ENCODE measurements around the gene ST6GALNAC3.

Gene ST6GALNAC3

DNA sequence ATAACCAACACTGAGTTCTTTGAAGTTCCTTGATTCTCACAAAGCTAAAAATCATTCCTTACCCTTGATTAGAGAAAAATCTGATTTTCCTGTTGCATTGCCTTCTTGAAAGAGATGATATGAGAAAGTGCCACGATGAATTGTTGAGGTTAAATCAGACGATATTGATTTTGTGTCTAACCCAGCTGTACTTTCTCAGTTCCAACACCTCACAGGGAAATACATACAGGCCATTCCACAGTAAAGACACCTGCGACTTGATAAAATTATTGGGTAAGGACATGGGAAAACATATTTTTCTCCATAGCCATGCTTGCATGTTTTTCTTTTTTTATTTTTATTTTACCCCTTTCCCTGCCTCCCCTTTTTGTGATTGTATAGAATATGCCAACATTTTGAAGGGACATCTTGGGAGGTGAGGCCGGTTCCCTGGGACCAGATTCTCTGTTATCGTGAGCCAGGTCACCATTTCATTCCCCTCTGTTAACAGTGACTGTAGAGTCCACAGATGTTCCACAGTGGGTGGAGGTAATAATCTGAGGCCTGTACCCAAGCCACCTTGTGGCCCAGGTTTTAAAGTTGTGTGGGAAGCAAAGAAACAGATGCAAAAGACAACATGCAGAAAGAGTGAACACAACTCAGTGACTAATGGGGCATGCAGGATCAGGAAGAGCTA lies 537.4 kb downstream of the ST6GALNAC3 start:
- TF ChIP-seq, protein P1, sequence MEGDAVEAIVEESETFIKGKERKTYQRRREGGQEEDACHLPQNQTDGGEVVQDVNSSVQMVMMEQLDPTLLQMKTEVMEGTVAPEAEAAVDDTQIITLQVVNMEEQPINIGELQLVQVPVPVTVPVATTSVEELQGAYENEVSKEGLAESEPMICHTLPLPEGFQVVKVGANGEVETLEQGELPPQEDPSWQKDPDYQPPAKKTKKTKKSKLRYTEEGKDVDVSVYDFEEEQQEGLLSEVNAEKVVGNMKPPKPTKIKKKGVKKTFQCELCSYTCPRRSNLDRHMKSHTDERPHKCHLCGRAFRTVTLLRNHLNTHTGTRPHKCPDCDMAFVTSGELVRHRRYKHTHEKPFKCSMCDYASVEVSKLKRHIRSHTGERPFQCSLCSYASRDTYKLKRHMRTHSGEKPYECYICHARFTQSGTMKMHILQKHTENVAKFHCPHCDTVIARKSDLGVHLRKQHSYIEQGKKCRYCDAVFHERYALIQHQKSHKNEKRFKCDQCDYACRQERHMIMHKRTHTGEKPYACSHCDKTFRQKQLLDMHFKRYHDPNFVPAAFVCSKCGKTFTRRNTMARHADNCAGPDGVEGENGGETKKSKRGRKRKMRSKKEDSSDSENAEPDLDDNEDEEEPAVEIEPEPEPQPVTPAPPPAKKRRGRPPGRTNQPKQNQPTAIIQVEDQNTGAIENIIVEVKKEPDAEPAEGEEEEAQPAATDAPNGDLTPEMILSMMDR (IDR thresholded peaks at IDR 0.05; ENCODE audit: borderline replicate concordance, control extremely low read depth, extremely low read depth, insufficient read depth, missing control alignments), result no peak
- in situ Hi-C loops (cut with MboI; ENCODE audit: low sequenced_read_pairs, unreplicated experiment), result no loop called here

DNA sequence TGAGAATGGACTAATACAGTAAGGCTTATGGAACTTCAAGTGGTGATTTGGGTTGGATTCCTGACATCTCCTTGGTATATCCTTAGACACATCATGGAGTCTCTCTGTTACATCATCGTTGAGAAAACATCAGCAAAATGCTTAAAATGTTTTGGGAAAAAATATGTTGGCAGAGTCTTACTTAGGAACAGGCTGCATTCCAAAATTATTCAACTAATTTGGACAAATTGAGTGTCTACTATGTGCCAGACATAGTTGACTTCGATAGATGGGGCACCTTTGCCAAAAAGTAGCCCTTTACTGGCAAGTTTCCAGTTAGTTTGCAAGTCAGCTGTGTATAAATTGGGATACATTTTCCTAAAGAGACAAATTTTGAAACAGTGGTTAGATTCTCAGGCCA lies 539.3 kb downstream of the ST6GALNAC3 start:
- in situ Hi-C loops (cut with MboI; ENCODE audit: low sequenced_read_pairs, unreplicated experiment), result no loop called here
- DNase-seq (ENCODE audit: low spot score), result no peak
- TF ChIP-seq, protein P1 (IDR thresholded peaks at IDR 0.05; ENCODE audit: borderline replicate concordance, control extremely low read depth, extremely low read depth, insufficient read depth, missing control alignments), result no peak

More for the DNA sequence above, 537.4 kb downstream of the ST6GALNAC3 start:
- DNase-seq (ENCODE audit: low spot score), result no peak

DNA sequence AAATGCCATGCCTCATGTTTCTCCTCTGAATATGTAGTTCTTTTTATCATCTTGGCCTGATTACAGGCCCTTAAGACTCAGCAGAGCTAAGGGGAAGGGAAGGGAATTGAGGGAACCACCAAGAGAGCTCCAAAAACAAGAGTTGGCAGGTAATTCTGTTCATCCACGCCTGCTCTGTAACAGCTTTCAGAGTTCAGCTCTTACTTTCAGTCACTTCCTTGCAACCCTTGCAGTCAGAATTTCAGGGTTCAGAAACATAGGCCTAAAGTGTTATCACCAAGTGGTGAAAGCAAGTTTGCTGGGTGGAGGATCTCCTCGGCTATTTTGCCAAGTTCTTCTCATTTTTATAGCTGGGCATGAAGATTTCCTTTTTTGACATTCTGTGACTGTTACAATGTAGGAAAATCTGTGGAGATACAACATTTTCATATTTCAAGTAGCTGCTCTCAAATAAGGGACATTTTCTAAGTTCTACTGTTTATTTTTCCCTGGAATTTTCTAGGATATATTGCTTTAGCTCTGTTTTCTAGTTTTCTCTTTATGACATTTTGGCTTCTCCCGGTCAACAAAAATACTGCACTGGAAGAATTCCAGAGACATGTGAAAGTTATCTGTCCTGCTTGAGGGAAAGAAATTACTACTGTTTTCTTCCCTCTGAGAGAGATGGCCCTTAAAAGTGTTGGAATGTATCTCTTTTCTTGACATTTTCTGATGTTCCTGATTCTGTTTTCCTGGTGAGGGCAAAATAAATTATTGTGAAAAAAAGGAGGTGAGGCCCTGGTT lies 540.9 kb downstream of the ST6GALNAC3 start:
- in situ Hi-C loops (cut with MboI; ENCODE audit: low sequenced_read_pairs, unreplicated experiment), result no loop called here
- DNase-seq (ENCODE audit: low spot score), result no peak
- TF ChIP-seq, protein P1 (IDR thresholded peaks at IDR 0.05; ENCODE audit: borderline replicate concordance, control extremely low read depth, extremely low read depth, insufficient read depth, missing control alignments), result no peak

DNA sequence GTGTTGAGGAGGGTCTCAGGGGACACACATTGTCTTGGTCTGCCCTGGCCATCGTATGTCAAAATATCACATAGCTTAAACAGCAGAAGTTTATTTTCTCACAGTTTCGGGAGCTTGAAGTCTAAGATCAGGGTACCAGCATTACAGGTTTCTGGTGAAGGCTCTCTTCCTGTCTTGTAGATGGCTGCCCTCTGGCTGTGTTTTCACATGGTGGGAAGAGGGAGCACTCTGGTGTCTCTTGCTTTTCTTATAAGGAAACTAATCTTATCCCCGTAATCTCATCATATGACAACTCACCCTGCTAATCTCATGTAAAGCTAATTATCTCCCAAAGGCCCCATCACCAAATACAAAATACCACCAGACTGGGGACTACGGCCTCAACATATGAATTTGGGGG lies 545.8 kb downstream of the ST6GALNAC3 start:
- no peak for DNase-seq (ENCODE audit: low spot score)
- TF ChIP-seq, protein P1 (IDR thresholded peaks at IDR 0.05; ENCODE audit: borderline replicate concordance, control extremely low read depth, extremely low read depth, insufficient read depth, missing control alignments), result no peak
- in situ Hi-C loops (cut with MboI; ENCODE audit: low sequenced_read_pairs, unreplicated experiment), result no loop called here

DNA sequence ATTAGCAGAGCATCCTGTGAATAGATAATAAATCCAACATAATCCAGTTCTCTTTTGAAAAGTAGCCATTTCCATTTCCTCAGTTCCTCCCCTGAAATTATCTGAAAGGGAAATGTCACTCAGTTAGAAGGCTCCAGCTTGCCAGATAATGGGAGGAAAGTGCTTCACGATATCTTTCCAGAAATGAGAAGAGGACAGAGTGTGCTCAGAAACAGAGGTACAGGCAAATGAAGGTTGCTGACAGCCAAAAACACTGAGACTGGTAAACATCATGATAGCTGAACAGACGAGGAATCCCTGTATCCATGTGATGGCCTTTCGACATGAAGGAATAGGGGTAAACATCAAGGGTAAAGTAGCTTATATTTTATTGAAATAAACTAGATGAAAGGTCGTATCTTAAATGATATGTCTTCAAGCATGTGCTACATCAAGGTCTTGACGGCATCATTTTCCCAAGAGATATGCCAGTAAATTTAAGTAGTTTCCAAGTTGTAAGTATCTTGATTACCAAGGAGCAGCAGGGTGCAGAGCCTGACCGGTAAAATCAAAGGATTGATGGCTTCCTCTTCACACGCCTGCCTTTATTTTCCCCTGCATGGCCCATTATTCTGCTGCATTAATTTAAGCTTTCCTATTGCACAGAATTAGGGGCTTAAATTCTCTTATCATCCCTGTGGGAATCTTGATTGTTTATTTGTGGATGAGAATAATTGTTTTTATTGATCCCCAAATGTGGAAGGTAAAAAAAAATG lies 548.4 kb downstream of the ST6GALNAC3 start:
- TF ChIP-seq, protein P1 (IDR thresholded peaks at IDR 0.05; ENCODE audit: borderline replicate concordance, control extremely low read depth, extremely low read depth, insufficient read depth, missing control alignments), result no peak
- no peak for DNase-seq (ENCODE audit: low spot score)
- in situ Hi-C loops (cut with MboI; ENCODE audit: low sequenced_read_pairs, unreplicated experiment), result no loop called here

DNA sequence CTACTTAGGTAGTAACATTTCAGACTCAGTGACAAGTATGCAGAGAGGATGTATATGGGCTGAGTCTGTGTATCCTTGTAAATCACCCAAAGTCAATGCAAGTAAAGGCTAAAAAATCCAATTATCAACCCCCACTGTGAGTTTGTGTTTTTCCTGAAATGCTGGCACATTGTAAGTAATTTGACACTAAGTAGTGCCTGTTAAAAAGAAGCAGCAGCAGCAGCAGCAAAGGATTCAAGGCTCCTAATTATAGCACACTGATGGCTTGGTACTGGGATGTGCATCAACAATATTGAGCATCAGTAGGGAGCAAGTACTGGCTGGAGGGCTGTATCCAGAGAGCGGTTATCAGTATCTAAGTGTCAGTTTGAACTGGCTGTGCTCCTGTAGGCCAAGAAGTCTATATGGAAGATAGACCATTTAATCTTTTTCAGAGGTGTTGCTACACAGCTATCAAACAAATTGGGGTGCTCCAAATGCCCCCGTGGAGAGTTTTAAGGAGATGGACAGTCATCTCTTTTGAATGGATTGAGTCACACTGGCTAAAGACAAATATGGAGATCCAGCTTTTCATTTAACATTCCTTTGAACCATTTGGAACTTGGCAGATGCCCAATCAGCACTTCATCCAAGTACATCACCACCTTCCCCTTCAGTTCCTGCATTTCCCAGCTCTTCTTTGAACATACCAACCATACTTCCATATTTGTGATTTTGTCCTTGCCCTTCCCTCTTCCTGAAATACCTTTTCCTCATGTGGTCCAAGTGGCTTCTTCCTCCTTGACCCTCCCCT lies 551.5 kb downstream of the ST6GALNAC3 start:
- in situ Hi-C loops (cut with MboI; ENCODE audit: low sequenced_read_pairs, unreplicated experiment), result no loop called here
- TF ChIP-seq, protein P1 (IDR thresholded peaks at IDR 0.05; ENCODE audit: borderline replicate concordance, control extremely low read depth, extremely low read depth, insufficient read depth, missing control alignments), result no peak

More for the DNA sequence above, 551.5 kb downstream of the ST6GALNAC3 start:
- DNase-seq (ENCODE audit: low spot score), result no peak
